Measurements from ENCODE around the gene IKBKE.

The IKBKE gene

GRCh38 chr1:206502403-206502802 is 32.1 kb downstream of the IKBKE start:
- DNase-seq = no peak
- no peak for TF ChIP-seq POLR2A (IDR thresholded peaks at IDR 0.05; ENCODE audit: low read length)
- no peak for TF ChIP-seq GATA1 (IDR thresholded peaks at IDR 0.05; ENCODE audit: low read depth, low read length)

GRCh38 chr1:206502812-206503211 is 32.5 kb downstream of the IKBKE start:
- no peak for DNase-seq
- no peak for TF ChIP-seq GATA1 (IDR thresholded peaks at IDR 0.05; ENCODE audit: low read depth, low read length)
- TF ChIP-seq POLR2A (IDR thresholded peaks at IDR 0.05; ENCODE audit: low read length) = no peak

- peak in 1 of 2 experiments; percentile 11 for DNase-seq
- no peak for TF ChIP-seq GATA1 (IDR thresholded peaks at IDR 0.05; ENCODE audit: low read depth, low read length)
Measured at GRCh38 chr1:206503591-206504362, 33.5 kb downstream of the IKBKE start.

GRCh38 chr1:206504363-206504713 is 34.1 kb downstream of the IKBKE start:
- no peak for TF ChIP-seq POLR2A (IDR thresholded peaks at IDR 0.05; ENCODE audit: low read length)
- no peak for TF ChIP-seq GATA1 (IDR thresholded peaks at IDR 0.05; ENCODE audit: low read depth, low read length)
- no peak for DNase-seq

- no peak for DNase-seq
- TF ChIP-seq GATA1 (IDR thresholded peaks at IDR 0.05; ENCODE audit: low read depth, low read length) (no peak), POLR2A (IDR thresholded peaks at IDR 0.05; ENCODE audit: low read length) (no peak)
Measured at GRCh38 chr1:206505702-206506355, 35.6 kb downstream of the IKBKE start.

- DNase-seq = no peak
- TF ChIP-seq GATA1 (IDR thresholded peaks at IDR 0.05; ENCODE audit: low read depth, low read length) = no peak
- no peak for TF ChIP-seq POLR2A (IDR thresholded peaks at IDR 0.05; ENCODE audit: low read length)
Measured at GRCh38 chr1:206506405-206507283, 36.4 kb downstream of the IKBKE start.

- TF ChIP-seq POLR2A (IDR thresholded peaks at IDR 0.05; ENCODE audit: low read length) = peak; percentile 39
- no peak for TF ChIP-seq GATA1 (IDR thresholded peaks at IDR 0.05; ENCODE audit: low read depth, low read length)
- peak; percentile 44 to 46 for DNase-seq
Measured at GRCh38 chr1:206507284-206508129, 37.2 kb downstream of the IKBKE start, which contains the start of gene RASSF5. Gene RASSF5 (plus strand): TSS chr1:206507531. CDS start chr1:206507603, 72 bp downstream.

GRCh38 chr1:206508130-206508889 is 38.0 kb downstream of the IKBKE start:
- TF ChIP-seq POLR2A (IDR thresholded peaks at IDR 0.05; ENCODE audit: low read length) = no peak
- TF ChIP-seq GATA1 (IDR thresholded peaks at IDR 0.05; ENCODE audit: low read depth, low read length) = no peak
- no peak for DNase-seq

- no peak for DNase-seq
- TF ChIP-seq POLR2A (IDR thresholded peaks at IDR 0.05; ENCODE audit: low read length) = no peak
- no peak for TF ChIP-seq GATA1 (IDR thresholded peaks at IDR 0.05; ENCODE audit: low read depth, low read length)
Measured at GRCh38 chr1:206508956-206509355, 38.7 kb downstream of the IKBKE start.

- DNase-seq = no peak
- TF ChIP-seq POLR2A (IDR thresholded peaks at IDR 0.05; ENCODE audit: low read length) = no peak
- no peak for TF ChIP-seq GATA1 (IDR thresholded peaks at IDR 0.05; ENCODE audit: low read depth, low read length)
Measured at GRCh38 chr1:206509612-206510257, 39.5 kb downstream of the IKBKE start.

- DNase-seq = no peak
- TF ChIP-seq POLR2A (IDR thresholded peaks at IDR 0.05; ENCODE audit: low read length) = no peak
- no peak for TF ChIP-seq GATA1 (IDR thresholded peaks at IDR 0.05; ENCODE audit: low read depth, low read length)
Measured at GRCh38 chr1:206510371-206510770, 40.1 kb downstream of the IKBKE start.
